MM.1S (cell line): ENCODE measurements around the gene GNAT1.

Source experiments
- CTCF ChIP-seq: fragments of 300-600 bp; sonication (generic); IDR thresholded peaks from 2 replicates; pipeline ENCODE4 v1.5.1; 2016; ENCODE audit warnings: antibody characterized with exemption, low read length, mixed read lengths
- EZH2 ChIP-seq: fragments of 300-600 bp; sonication (generic); optimal IDR thresholded peaks from 2 replicates; pipeline ENCODE3; 2017; ENCODE audit warnings: low read depth, mild to moderate bottlenecking, antibody characterized with exemption, low read length, mixed read lengths

- TF ChIP-seq EZH2 = no peak
- TF ChIP-seq CTCF = no peak
These were observed 26.3 kb downstream of the GNAT1 start for GRCh38 chr3:50217681-50218080.
